SW480 (cell line): Measurements from ENCODE around the gene ZGPAT.
"Not testable (repeated sequence)": the region's sequence is repeated elsewhere in the genome, so short reads cannot be mapped to it uniquely, and the experiment has no call there.

Experiments used
- DNase-seq: peaks from one replicate; pipeline ENCODE4 v3.0.0-alpha.2; 2016; ENCODE audit warnings: low spot score

ZGPAT gene

DNA sequence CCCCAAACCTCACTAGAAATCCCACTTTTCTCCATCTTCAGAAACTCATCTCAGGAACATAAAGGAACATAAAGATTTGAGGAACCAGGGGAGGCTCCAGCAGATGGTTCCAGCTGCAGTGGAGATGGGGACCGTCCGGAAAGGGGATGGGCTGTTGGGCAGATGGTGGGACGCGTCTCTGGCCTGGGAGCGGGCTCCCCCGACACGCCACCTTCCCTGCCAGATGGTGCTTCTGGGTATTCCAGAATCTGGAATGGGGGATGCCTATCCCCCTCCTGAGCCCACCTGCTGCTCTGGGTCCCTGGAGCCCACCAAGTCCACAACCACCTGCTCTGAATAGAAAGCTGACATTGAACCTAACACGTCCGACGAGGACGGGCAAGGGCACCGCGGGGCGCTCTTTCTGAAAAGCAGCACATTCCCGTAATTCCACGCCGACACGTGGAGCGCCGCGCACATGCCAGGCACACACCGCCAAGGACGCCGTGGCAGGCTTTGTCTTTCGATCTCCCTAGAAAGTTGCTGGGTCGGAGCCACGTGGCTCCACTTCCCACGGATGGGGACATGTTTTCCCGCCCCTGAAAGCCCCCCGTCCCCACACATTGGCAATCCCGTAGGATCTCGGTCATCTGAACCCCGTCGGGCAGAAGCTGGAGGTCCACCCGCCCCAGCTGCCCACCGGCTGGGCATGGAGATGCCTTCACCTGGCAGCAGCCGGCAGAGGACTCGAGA is 59.0 kb downstream of the ZGPAT start:
- no peak for DNase-seq

- no peak for DNase-seq
Observed at GRCh38 chr20:63767456-63767855, 59.6 kb downstream of the ZGPAT start.

GRCh38 chr20:63767886-63768285 is 60.0 kb downstream of the ZGPAT start:
- no peak for DNase-seq

GRCh38 chr20:63768591-63769515 is 61.0 kb downstream of the ZGPAT start:
- DNase-seq: no peak

GRCh38 chr20:63769891-63770474 is 62.1 kb downstream of the ZGPAT start:
- DNase-seq: no peak

GRCh38 chr20:63771046-63771707 is 63.3 kb downstream of the ZGPAT start:
- DNase-seq: no peak

DNA sequence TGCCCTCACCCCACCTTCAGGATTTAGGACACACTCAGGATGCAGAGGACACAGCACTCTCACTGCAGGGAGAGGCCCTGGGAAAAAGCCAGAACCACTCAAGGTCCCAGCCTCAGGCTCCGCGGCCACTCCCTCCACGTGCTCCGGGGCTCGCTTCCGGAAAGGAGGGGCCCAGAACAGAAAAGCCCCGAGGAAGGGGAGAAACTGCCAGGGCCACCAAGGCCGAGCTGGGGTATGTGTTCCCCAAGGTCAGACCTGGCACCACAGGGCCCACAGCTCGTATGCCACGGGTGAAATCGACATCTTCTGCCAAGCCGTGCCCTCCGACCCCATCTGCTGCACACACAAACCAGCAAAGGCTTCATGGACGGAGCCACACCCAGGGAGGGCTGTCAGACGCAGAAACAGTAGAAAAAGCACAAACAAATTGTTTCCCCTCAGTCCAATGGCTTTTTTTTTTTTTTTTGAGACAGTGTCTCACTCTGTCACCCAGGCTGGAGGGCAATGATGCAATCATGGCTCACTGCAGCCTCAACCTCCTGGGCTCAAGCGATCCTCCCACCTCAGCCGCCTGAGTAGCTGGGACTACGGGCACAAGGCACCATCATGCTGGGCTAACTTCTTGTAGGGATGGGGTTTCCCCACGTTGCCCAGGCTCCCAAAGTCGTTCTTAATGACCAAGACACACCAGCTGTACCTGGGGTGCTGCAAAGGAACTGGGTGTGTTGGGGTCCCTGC is 65.1 kb downstream of the ZGPAT start:
- no peak for DNase-seq

GRCh38 chr20:63773571-63774241 is 65.9 kb downstream of the ZGPAT start:
- DNase-seq: no peak

- no peak for DNase-seq
Observed at GRCh38 chr20:63774306-63774705, 66.5 kb downstream of the ZGPAT start.

DNA sequence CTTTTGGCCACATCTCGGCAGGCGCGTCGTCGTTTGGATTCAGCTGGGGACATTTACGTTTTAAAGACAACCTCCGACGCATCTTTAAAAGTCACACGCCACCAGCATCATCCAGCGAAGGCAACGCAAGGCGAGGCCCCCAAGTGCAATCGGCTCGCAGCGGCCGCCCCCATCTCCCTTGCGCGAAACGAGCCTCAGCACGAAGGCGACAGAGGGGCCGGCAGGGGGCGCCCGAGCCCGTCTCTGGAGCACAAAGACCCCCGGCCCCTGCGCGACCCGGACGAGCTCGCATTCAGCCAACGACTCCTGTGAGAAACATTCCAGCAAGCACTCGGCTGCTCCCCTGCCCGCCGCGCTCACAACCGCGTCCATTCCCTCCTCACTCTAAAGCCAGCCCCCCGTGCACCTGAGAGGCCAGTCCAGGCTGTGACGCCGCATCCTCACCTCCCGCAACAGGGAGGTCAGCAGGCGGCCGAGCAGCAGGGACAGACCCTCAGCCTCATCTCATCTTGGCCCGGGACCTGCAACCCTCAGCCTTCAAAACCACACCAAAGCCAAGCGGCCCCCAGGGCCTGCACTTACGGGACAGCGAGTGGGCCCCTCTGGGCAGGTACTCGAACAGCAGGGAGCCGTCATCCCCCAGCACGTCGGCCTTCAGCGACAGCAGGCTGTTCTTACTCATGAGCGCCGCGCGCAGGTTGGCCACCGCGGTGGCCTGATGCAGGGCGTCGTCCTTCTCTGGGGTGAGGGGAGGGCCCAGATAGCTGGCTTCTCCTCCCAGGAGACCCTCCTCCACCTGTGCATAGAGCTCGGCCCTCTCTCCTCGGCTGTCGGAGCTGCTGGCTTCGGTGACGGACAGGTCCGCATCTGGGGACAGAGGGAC is 67.5 kb downstream of the ZGPAT start:
- no peak for DNase-seq

GRCh38 chr20:63776875-63777274 is 69.0 kb downstream of the ZGPAT start:
- DNase-seq: not testable (repeated sequence)

GRCh38 chr20:63777614-63778013 is 69.8 kb downstream of the ZGPAT start:
- DNase-seq: no peak

- DNase-seq: no peak
Observed at GRCh38 chr20:63778034-63778752, 70.4 kb downstream of the ZGPAT start.

- no peak for DNase-seq
Observed at GRCh38 chr20:63778857-63779256, 71.0 kb downstream of the ZGPAT start.

GRCh38 chr20:63781181-63781580 is 73.3 kb downstream of the ZGPAT start:
- no peak for DNase-seq

DNA sequence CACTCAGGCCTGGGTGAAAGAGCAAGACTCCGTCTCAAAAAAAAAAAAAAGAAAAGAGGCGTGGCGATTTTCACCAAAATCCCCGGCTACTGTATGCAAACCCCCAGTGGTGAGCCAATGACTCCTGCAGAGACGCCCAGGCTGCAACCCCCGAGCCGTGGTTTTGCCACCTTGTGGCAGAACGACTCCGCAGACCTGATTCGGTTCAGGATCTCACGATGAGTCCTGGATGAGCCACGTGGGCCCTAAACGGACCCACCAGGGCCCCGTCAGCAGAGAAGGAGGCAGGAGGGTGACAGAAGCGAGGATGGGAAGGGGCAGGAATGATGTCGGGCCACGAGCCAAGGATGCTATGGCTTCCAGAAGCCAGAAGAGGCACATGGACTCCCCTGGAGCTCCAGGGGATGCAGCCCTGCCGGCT is 74.2 kb downstream of the ZGPAT start:
- DNase-seq: no peak

DNA sequence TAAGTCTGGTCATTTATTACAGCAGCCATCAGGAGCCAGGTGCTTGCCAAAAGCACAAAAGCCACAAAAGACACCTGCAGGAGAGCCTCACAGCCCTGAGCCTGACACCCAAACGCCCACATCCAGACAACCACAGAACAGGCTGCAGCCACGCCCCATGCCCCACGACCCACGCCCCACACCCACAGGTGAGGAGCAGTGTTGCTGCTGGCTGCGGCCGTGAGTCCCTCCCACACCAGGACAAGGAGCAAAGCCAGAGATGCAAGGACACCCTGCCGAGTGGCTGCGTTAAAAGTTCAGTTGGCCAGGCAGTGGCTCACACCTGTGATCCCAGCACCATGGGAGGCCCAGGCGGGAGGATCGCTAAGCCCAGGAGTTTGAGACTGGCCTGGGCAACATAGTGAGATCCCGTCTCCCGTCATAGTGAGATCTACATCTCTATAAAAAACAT is 74.7 kb downstream of the ZGPAT start:
- DNase-seq: peak; percentile 52

DNA sequence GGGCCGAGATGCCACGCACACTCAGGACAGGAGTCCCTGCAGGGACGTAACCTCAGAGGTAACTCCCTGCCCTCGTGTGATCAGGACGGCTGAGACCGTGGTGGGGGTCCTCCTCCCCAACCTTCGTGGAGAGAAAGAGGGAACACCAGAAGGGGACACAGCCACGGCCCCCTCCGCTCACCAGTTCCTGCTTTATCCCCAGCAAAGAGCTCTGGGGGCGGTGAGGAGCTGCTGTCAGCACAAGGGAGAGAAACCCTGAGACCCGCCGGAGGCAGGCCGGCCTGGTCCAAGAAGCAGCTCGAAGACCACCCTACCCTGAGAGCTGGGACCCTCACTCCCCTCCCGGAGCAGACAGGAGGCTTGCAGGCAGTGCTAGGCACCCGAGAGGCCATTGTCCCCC is 76.1 kb downstream of the ZGPAT start:
- no peak for DNase-seq

- no peak for DNase-seq
Observed at GRCh38 chr20:63785691-63786131, 77.9 kb downstream of the ZGPAT start.
